Stimulated activated CD4-positive, alpha-beta T cell treated with anti-CD3 and anti-CD28 coated beads, Interleukin-12 subunit alpha, Interleukin-12 subunit beta, amount 100 ng/mL, for 24 hours (primary cell): Measurements from ENCODE around the gene LRBA.
"Not testable (repeated sequence)": the region's sequence is repeated elsewhere in the genome, so short reads cannot be mapped to it uniquely, and the experiment has no call there.

Experiments
- DNase-seq, 2 experiments: peaks; one replicate each; pipeline ENCODE4 v3.0.0-alpha.2; 2020; ENCODE audit warnings: low read depth in 2 of 2

Gene LRBA

GRCh38 chr4:150974252-150974640 is 40.8 kb downstream of the LRBA start:
- no peak for DNase-seq

- DNase-seq: no peak
Measured at GRCh38 chr4:150973626-150974251, 41.3 kb downstream of the LRBA start.

DNA sequence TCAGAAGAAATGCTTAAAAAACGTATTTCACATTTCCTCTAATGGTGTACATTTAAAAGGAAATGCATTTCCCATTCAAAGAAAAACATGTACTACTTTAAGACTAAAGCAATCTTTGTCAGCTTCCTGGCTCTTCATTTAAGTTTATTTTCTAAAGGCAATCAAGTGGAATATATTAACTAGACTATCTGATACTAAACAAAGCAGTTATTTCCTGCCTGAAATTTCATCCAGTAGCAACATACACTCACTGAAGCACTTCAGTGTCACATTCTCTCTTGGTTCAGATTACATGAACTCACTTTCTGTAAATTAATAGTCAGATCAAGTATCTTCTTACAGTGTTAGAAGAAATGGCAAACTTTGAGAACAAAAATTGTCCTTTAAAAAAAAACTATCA is 42.5 kb downstream of the LRBA start:
- no peak for DNase-seq

DNA sequence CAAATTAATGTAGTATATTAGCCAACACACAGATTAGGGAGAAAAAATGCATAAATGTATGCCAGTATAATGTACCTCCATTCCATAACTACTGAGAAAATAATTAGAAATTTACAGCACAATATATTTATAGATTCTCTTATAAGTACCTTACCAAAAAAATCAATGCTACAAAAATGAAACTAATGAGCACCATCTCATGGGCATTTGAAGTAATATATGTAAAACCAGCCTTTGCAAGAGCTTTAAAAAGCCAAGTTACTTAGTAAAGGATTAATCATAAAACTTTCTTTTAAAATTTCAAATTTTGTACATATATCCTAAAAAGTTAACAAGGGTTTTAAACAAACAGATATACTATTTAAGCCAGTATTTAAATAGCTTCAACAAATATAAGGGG is 43.2 kb downstream of the LRBA start:
- no peak for DNase-seq

DNA sequence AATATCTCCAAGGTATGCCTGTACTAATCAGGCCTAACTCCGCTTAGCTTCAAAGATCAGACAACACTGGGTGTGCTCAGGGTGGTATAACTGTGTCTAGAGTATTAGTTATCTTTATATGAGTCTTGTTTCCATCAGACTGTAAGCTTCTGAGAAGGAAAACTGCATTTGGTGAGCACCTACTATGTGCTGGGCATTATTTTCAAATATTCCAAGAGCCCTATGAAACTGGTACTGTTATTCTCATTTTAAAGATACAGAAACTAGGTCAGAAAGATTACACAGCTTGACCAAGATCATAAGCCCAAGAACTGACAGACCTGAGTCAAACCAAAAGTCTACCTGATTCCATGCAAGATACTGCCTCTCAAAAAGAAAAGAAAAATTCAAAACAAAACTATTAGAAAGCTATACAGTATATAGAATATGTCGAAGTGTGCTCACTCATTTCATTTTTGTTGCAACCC is 44.4 kb downstream of the LRBA start:
- DNase-seq: no peak

DNA sequence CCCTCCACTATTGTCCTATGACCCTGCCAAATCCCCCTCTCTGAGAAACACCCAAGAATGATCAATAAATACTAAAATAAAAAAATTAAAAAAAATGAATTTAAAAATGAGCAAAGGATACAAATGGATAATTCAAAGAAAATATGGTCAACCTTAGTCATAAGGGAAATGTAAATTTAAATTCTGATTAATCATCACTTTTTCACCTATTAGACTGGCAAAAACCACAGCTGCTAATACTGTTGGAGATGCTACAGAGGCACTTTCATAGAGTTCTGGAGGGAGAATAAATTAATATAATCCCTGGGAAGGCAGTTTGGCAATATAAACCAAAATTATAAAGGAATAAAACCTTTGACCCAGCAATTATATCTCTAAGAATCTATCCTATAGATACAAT is 50.3 kb downstream of the LRBA start:
- DNase-seq: no peak

- not testable (repeated sequence) for DNase-seq
Measured at GRCh38 chr4:150963602-150964345, 51.3 kb downstream of the LRBA start.

- no peak for DNase-seq
Measured at GRCh38 chr4:150962245-150962644, 52.8 kb downstream of the LRBA start.

GRCh38 chr4:150961566-150961965 is 53.5 kb downstream of the LRBA start:
- DNase-seq: no peak

DNA sequence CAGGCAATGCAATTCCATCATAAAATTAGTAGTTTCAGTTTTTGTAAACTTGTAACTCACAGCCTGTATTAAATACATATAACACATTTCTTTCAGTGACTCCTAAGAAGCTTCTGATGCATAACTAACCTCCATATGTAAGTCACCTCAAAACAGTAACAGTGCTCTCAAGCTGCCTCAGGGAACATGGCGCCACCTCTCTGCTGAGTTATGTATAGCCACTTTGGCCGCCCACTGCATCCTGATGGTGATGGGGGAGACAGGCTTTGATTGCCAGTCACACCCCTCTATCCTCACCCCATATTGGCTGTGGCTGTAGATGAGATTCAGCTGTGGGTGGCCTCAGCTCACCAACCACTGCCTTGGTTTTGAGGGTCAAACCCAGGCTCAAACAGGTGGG is 54.3 kb downstream of the LRBA start:
- peak in 1 of 2 experiments; percentile 41 for DNase-seq

GRCh38 chr4:150960079-150960478 is 55.0 kb downstream of the LRBA start:
- DNase-seq: no peak

- DNase-seq: not testable (repeated sequence)
Measured at GRCh38 chr4:150957981-150958380, 57.1 kb downstream of the LRBA start.

- DNase-seq: not testable (repeated sequence)
Measured at GRCh38 chr4:150957095-150957494, 58.0 kb downstream of the LRBA start.

- DNase-seq: not testable (repeated sequence)
Measured at GRCh38 chr4:150953916-150954315, 61.2 kb downstream of the LRBA start.

- no peak for DNase-seq
Measured at GRCh38 chr4:150952167-150952845, 62.8 kb downstream of the LRBA start.

DNA sequence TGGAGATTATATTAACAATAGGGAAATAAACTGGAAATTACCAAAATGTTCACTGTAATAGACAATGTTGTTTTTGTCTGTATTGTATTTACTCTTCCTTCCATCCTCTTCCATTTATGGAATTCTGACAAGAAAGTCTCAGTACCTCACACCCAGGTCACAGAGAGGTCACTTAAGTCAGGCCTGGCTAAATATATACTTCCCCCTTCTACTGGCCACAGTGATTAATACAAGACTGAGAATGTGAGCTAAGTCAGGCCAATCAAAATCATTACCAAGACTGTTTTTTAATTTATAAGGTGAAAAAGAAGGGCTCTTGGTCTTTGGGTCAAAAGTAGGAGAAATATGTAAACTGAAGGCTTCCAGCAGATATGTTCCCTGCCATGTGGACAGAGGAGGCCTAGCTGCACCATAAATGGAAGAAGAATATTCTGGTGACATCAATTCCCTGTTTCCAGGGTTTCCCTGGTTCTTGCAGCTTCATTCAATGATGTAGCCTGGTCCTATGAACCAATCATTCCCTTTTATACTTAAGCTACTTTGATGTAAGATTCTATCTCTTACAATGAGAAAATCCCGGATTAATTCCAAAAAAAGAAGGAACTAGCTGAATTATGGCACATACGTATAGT is 64.3 kb downstream of the LRBA start:
- no peak for DNase-seq

DNA sequence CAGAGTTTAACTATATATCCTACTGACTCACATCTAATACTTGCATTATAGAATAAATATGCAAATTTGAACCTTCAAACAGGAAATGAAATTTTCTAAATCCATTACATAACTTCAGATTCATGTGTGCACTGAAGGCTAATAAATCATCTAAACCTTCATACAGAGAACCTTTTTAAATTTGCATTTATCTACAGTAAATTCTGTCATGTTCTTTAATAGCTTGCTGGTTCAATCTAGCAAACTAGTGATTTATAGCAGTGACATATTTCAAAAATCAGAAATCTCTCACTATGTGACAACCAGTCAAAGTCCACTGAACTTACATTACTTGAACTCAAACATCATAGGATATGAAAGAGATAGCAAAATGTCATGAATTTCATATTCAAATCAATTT is 65.1 kb downstream of the LRBA start:
- DNase-seq: no peak

DNA sequence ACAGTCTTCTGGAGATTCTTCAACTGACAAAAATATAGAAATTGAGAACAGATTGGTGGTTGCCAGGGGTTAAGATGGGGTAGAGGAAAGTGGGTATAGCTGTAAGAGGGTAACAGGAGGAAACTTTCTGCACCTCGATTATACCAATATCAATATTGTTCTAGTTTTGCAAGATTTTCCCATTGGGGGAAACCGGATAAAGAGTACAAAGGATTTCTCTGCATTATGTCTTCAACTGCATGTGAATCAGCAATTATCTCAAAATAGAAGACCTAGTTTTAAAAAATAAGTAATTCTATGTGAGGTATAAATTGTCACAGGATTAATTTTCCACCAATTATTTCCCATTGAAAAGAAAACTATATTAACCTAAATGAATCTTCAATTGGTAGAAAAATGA is 65.7 kb downstream of the LRBA start:
- DNase-seq: no peak

GRCh38 chr4:150948710-150949109 is 66.4 kb downstream of the LRBA start:
- no peak for DNase-seq

GRCh38 chr4:150948074-150948473 is 67.0 kb downstream of the LRBA start:
- DNase-seq: no peak

- DNase-seq: no peak
Measured at GRCh38 chr4:150944660-150945059, 70.4 kb downstream of the LRBA start.

DNA sequence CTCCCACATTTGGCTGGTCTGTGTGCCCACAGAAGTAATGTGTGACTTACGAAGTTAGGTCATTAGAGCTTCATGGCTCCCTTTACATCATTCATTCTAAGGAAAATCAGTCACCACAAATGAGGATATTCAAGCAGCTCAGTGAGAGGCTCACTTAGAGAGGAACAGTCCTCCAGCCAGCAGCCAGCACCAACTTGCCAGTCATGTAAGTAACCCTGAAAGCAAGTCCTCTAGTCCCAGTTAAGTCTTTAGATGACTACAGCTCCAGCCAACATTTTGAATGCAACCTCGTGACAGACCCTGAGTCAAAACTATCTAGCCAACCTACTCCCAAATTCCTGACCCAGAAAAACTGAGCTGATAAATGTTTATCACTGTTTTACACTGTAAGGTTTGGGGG is 71.3 kb downstream of the LRBA start:
- no peak for DNase-seq
